Upper lobe of left lung (tissue), 6 donors: ENCODE results near the gene DPPA5. TPM values are rescaled to one million over a fixed set of nuclear protein-coding genes. Genes with fewer than 3 reads are reported as not detected.
A peak's percentile ranks its signal among the peaks of the same experiment; 100 is the strongest.

ENCODE experiments used
- ATAC-seq, 2 donors: fragments of 200-7000 bp; cut with Tn5 transposase; one replicate each; pipeline ENCODE4 v1.9.1; 2022; ENCODE audit warnings: mild to moderate bottlenecking in 2 of 2, moderate library complexity in 2 of 2; ENCODE audit not compliant: low FRiP score in 2 of 2
- DNase-seq, 2 donors: peaks; one replicate each; pipeline ENCODE4 v3.0.0-alpha.2; 2019 to 2020
- H3K27ac ChIP-seq, 4 donors: fragments of 200-600 bp; sonication (generic); one replicate each; pipeline ENCODE4 v1.5.1; 2016 to 2019
- H3K27me3 ChIP-seq, 4 donors: fragments of 200-600 bp; sonication (generic); one replicate each; pipeline ENCODE4 v1.5.1; 2017 to 2019
- H3K36me3 ChIP-seq, 4 donors: fragments of 200-600 bp; sonication (generic); one replicate each; pipeline ENCODE4 v1.5.1; 2016 to 2019
- H3K4me1 ChIP-seq, 4 donors: fragments of 200-600 bp; sonication (generic); one replicate each; pipeline ENCODE4 v1.5.1; 2018 to 2019
- H3K4me3 ChIP-seq, 4 donors: fragments of 200-600 bp; sonication (generic); one replicate each; pipeline ENCODE4 v1.5.1; 2017 to 2019; ENCODE audit warnings: mild to moderate bottlenecking in 2 of 4, moderate library complexity in 1 of 4
- H3K9me3 ChIP-seq, 4 donors: fragments of 200-600 bp; sonication (generic); one replicate each; pipeline ENCODE4 v1.5.1; 2018 to 2019
- CTCF ChIP-seq, 6 experiments: fragments of 450-650 bp in 4 of 6; fragments of 200-600 bp in 2 of 6; sonication (generic) in 2 of 6; IDR thresholded peaks; one replicate each; pipeline ENCODE4 v1.5.1; 2016 to 2019; ENCODE audit warnings: antibody characterized with exemption in 6 of 6
- EP300 ChIP-seq, 4 donors: sonication (generic); formaldehyde crosslinking; IDR thresholded peaks; one replicate each; pipeline ENCODE4 v1.5.1; 2017; ENCODE audit warnings: antibody characterized with exemption in 4 of 4, control low read depth in 2 of 4
- POLR2A ChIP-seq, 4 donors: fragments of 450-650 bp; IDR thresholded peaks; one replicate each; pipeline ENCODE4 v1.5.1; 2016 to 2017; ENCODE audit warnings: antibody characterized with exemption in 4 of 4, mild to moderate bottlenecking in 2 of 4
- POLR2AphosphoS5 ChIP-seq, 2 donors: sonication (generic); formaldehyde crosslinking; IDR thresholded peaks; one replicate each; pipeline ENCODE4 v1.5.1; 2017; ENCODE audit warnings: antibody characterized with exemption in 2 of 2
- WGBS, 2 donors: methylation state at CpG; one replicate each; pipeline ENCODE4 v1.1.5; 2017 to 2018; 5-methylcytosine and 5-hydroxymethylcytosine counted together
- total RNA-seq, 6 donors: library from RNA; depleted of rRNA in 4 of 6; stranded (reverse); fragments of >200 nt in 4 of 6; gene quantifications; one replicate each; pipeline versions ENCODE4 v1.1.0 to v1.2.1, GENCODE V29; 2016 to 2021
- donor health status: DM: no; HTN: no; CAD: no; lungs with moderate emphysema.
- donor health status: DM: no; HTN: yes; CAD: no; lungs with severe emphysema.

Gene DPPA5
- total RNA-seq, result not detected

GRCh38 chr6:73353636-73354593, at the start of gene DPPA5:
Gene DPPA5 (minus strand): TSS chr6:73354276. CDS start chr6:73354225, 51 bp downstream.
- TF ChIP-seq EP300 (IDR thresholded peaks at IDR 0.05) (no peak), CTCF (IDR thresholded peaks at IDR 0.05) (no peak), POLR2A (IDR thresholded peaks at IDR 0.05) (no peak), POLR2AphosphoS5 (IDR thresholded peaks at IDR 0.05) (no peak)
- Histone ChIP-seq H3K27me3 (peaks cover 0 to under 1% (median 0%) of the 10 kb centered on the region in 4 donors), H3K4me1 (no peaks in the 10 kb centered on the region), H3K27ac (no peak within 1 kb of the TSS), H3K4me3 (no peak within 1 kb of the TSS), H3K36me3 (no peaks in the 10 kb centered on the region), H3K9me3 (no peaks in the 10 kb centered on the region)
- DNase-seq, result peak in 1 of 2 donors; percentile 78
- WGBS, 2 donors, result 89 to 98% methylated on average over 26 to 59 of the region's 59 CpGs
- peak; percentile 30 to 32 for ATAC-seq

GRCh38 chr6:73400656-73401055, 46.6 kb upstream of the DPPA5 start:
- H3K27me3 ChIP-seq, result no peaks in the 10 kb centered on the region
- no peaks in the 10 kb centered on the region for H3K36me3 ChIP-seq
- H3K4me1 ChIP-seq, result no peaks in the 10 kb centered on the region
- no peak overlapping the region for H3K27ac ChIP-seq
- ATAC-seq (no peak), DNase-seq (no peak)
- no peak overlapping the region for H3K4me3 ChIP-seq
- H3K9me3 ChIP-seq, result no peaks in the 10 kb centered on the region
- TF ChIP-seq EP300 (IDR thresholded peaks at IDR 0.05) (no peak), POLR2AphosphoS5 (IDR thresholded peaks at IDR 0.05) (no peak), POLR2A (IDR thresholded peaks at IDR 0.05) (no peak), CTCF (IDR thresholded peaks at IDR 0.05) (no peak)

GRCh38 chr6:73395875-73396274, 41.8 kb upstream of the DPPA5 start:
- no peak overlapping the region for H3K27ac ChIP-seq
- H3K4me1 ChIP-seq, result no peaks in the 10 kb centered on the region
- no peaks in the 10 kb centered on the region for H3K27me3 ChIP-seq
- TF ChIP-seq CTCF (IDR thresholded peaks at IDR 0.05) (no peak), EP300 (IDR thresholded peaks at IDR 0.05) (no peak), POLR2A (IDR thresholded peaks at IDR 0.05) (no peak), POLR2AphosphoS5 (IDR thresholded peaks at IDR 0.05) (no peak)
- H3K36me3 ChIP-seq, result no peaks in the 10 kb centered on the region
- H3K9me3 ChIP-seq, result no peaks in the 10 kb centered on the region
- H3K4me3 ChIP-seq, result no peak overlapping the region
- ATAC-seq (no peak), DNase-seq (no peak)
- 95 to 96% methylated on average over 10 of the region's 10 CpGs for WGBS, 2 donors

- no peaks in the 10 kb centered on the region for H3K4me1 ChIP-seq
- peak within 1 kb of the TSS in 3 of 4 donors; percentile 21 to 41 (median 37) for H3K4me3 ChIP-seq
- TF ChIP-seq POLR2A (IDR thresholded peaks at IDR 0.05) (peak in 1 of 4 donors; percentile 49), CTCF (IDR thresholded peaks at IDR 0.05) (no peak), EP300 (IDR thresholded peaks at IDR 0.05) (no peak), POLR2AphosphoS5 (IDR thresholded peaks at IDR 0.05) (no peak)
- 78 to 84% methylated on average over 50 to 54 of the region's 54 CpGs for whole genome bisulfite sequencing, 2 donors
- no peaks in the 10 kb centered on the region for H3K27me3 ChIP-seq
- H3K36me3 ChIP-seq, result no peaks in the 10 kb centered on the region
- DNase-seq (peak; percentile 51 to 81), ATAC-seq (peak; percentile 81 to 82)
- peak within 1 kb of the TSS in 3 of 4 donors; percentile 54 to 86 (median 60) for H3K27ac ChIP-seq
- H3K9me3 ChIP-seq, result no peaks in the 10 kb centered on the region
Measured at GRCh38 chr6:73394577-73395354, 40.7 kb upstream of the DPPA5 start, which contains the start of gene DDX43. Gene DDX43 (plus strand): TSS chr6:73394828. CDS start chr6:73394906, 78 bp downstream.
